OCI-LY1 (cell line): Measurements from ENCODE around the gene MTHFD1L.

Experiments used
- H2AFZ ChIP-seq: fragments of 200-600 bp; sonication (generic), shearing (Covaris generic); 2 replicates; pipeline ENCODE4 v1.6.0; 2014; ENCODE audit warnings: antibody characterized with exemption, mild to moderate bottlenecking, low read length
- H3F3A ChIP-seq: fragments of 200-600 bp; sonication (generic), shearing (Covaris generic); 2 replicates; pipeline ENCODE4 v1.6.0; 2014; ENCODE audit warnings: mild to moderate bottlenecking, antibody characterized with exemption, low read length, moderate library complexity; ENCODE audit not compliant: insufficient read depth
- H3K27ac ChIP-seq: fragments of 200-600 bp; sonication (generic); 2 replicates; pipeline ENCODE4 v1.5.1; 2014; ENCODE audit warnings: low read length, mixed run types, mild to moderate bottlenecking, low read depth; ENCODE audit not compliant: poor library complexity, severe bottlenecking
- H3K27me3 ChIP-seq: fragments of 200-600 bp; sonication (generic); 2 replicates; pipeline ENCODE4 v1.6.0; 2014; ENCODE audit warnings: antibody characterized with exemption, mild to moderate bottlenecking, low read length, moderate library complexity; ENCODE audit not compliant: insufficient read depth
- H3K36me3 ChIP-seq: fragments of 200-600 bp; sonication (generic); 2 replicates; pipeline ENCODE4 v1.6.1; 2014; ENCODE audit warnings: mild to moderate bottlenecking, antibody characterized with exemption, low read length, moderate library complexity, mixed read lengths; ENCODE audit not compliant: insufficient read depth
- H3K4me1 ChIP-seq: fragments of 200-600 bp; sonication (generic); 2 replicates; pipeline ENCODE4 v1.5.1; 2014; ENCODE audit warnings: mild to moderate bottlenecking, low read length, moderate library complexity; ENCODE audit not compliant: insufficient read depth, severe bottlenecking
- H3K4me2 ChIP-seq: fragments of 200-600 bp; sonication (generic), shearing (Covaris generic); 2 replicates; pipeline ENCODE4 v1.6.1; 2014; ENCODE audit warnings: low read length
- H3K4me3 ChIP-seq: fragments of 200-600 bp; sonication (generic); 2 replicates; pipeline ENCODE4 v1.5.1; 2014; ENCODE audit warnings: low read length, low read depth, mild to moderate bottlenecking, mixed read lengths; ENCODE audit not compliant: poor library complexity, severe bottlenecking
- H3K79me2 ChIP-seq: fragments of 200-600 bp; shearing (Covaris generic); 2 replicates; pipeline ENCODE4 v1.6.1; 2016; ENCODE audit warnings: mixed run types, low read length, mixed read lengths; ENCODE audit not compliant: insufficient read depth
- H3K9ac ChIP-seq: fragments of 200-600 bp; sonication (generic), shearing (Covaris generic); 2 replicates; pipeline ENCODE4 v1.6.1; 2014; ENCODE audit warnings: mild to moderate bottlenecking, low read length, mixed read lengths
- H3K9me2 ChIP-seq: fragments of 200-600 bp; sonication (generic), shearing (Covaris generic); 2 replicates; pipeline ENCODE4 v1.6.1; 2014; ENCODE audit warnings: low read depth, mild to moderate bottlenecking, low read length, mixed read lengths
- H3K9me3 ChIP-seq: fragments of 200-600 bp; shearing (Covaris generic); 2 replicates; pipeline ENCODE4 v1.6.1; 2014; ENCODE audit warnings: low read length, mixed read lengths
- H4K20me1 ChIP-seq: fragments of 200-600 bp; sonication (generic), shearing (Covaris generic); 2 replicates; pipeline ENCODE4 v1.6.0; 2016; ENCODE audit warnings: mild to moderate bottlenecking, low read length; ENCODE audit not compliant: insufficient read depth
- EZH2 ChIP-seq: fragments of 200-600 bp; sonication (generic), shearing (Covaris generic); IDR thresholded peaks from 2 replicates; pipeline ENCODE4 v1.8.0; 2017; ENCODE audit warnings: borderline replicate concordance, mixed run types, mild to moderate bottlenecking, antibody characterized with exemption, low read length, moderate library complexity, mixed read lengths
- TF ChIP-seq, protein P1 (sequence below): fragments of 200-600 bp; sonication (generic), shearing (Covaris generic); IDR thresholded peaks from 2 replicates; pipeline ENCODE4 v1.5.1; 2017; ENCODE audit warnings: mild to moderate bottlenecking, antibody characterized with exemption, low read length, moderate library complexity, mixed read lengths

Gene MTHFD1L

DNA sequence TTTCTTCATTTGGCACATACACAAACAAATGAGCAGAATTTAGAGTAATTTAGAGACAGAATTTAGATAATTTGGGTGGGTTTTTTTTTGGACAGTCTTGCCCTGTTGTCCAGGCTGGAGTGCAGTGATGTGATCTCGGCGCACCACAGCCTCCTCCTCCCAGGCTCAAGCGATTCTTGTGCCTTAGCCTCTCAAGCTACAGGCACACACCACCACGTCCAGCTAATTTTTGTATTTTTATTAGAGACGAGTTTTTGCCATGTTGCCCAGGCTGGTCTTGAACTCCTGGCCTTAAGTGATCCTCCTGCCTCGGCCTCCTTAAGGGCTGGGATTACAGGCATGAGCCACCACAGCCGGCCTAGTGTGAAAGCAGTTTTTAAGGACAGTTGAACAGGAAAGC is 127.8 kb downstream of the MTHFD1L start:
- Histone ChIP-seq H3K9me3 (no peaks in the 10 kb centered on the region), H3F3A (no peaks in the 10 kb centered on the region), H3K27me3 (no peaks in the 10 kb centered on the region), H3K4me1 (no peaks in the 10 kb centered on the region), H3K79me2 (no peaks in the 10 kb centered on the region), H3K9me2 (no peaks in the 10 kb centered on the region), H3K27ac (no peak overlapping the region), H3K36me3 (peaks cover 21% of the 10 kb centered on the region), H3K9ac (no peak overlapping the region), H3K4me3 (no peak overlapping the region), H2AFZ (no peak overlapping the region), H3K4me2 (no peak overlapping the region), H4K20me1 (no peaks in the 10 kb centered on the region)
- TF ChIP-seq EZH2 = no peak
- TF ChIP-seq, protein P1, sequence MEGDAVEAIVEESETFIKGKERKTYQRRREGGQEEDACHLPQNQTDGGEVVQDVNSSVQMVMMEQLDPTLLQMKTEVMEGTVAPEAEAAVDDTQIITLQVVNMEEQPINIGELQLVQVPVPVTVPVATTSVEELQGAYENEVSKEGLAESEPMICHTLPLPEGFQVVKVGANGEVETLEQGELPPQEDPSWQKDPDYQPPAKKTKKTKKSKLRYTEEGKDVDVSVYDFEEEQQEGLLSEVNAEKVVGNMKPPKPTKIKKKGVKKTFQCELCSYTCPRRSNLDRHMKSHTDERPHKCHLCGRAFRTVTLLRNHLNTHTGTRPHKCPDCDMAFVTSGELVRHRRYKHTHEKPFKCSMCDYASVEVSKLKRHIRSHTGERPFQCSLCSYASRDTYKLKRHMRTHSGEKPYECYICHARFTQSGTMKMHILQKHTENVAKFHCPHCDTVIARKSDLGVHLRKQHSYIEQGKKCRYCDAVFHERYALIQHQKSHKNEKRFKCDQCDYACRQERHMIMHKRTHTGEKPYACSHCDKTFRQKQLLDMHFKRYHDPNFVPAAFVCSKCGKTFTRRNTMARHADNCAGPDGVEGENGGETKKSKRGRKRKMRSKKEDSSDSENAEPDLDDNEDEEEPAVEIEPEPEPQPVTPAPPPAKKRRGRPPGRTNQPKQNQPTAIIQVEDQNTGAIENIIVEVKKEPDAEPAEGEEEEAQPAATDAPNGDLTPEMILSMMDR = no peak

DNA sequence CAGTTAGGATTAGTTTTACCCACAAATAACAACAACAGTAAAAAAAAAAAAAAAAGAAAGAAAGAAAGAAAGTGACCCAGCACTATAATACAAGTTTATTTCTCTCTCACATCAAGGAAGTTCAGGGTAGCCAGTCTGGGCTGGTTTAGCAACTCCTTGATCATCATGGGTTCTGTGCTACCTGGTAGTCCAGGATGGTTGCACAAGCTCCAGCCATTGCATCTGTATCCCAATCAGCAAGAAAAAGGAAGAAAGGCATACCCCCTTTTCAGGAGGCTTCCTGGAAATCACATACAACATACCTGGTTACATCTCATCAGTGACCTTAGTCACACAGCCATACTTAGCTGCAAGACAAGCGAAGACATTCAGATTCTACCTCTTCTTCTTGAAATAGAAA is 128.5 kb downstream of the MTHFD1L start:
- TF ChIP-seq, protein P1 = no peak
- no peak for TF ChIP-seq EZH2
- no peak overlapping the region for H3K9ac ChIP-seq
- no peak overlapping the region for H3K4me3 ChIP-seq
- no peak overlapping the region for H3K4me2 ChIP-seq
- no peaks in the 10 kb centered on the region for H3K79me2 ChIP-seq
- no peaks in the 10 kb centered on the region for H4K20me1 ChIP-seq
- no peaks in the 10 kb centered on the region for H3K9me2 ChIP-seq
- H3K27ac ChIP-seq = no peak overlapping the region
- H3K27me3 ChIP-seq = no peaks in the 10 kb centered on the region
- no peaks in the 10 kb centered on the region for H3F3A ChIP-seq
- H3K9me3 ChIP-seq = 0 out of 2 replicates have a peak, but pooled peaks cover under 1% of the 10 kb centered on the region
- no peaks in the 10 kb centered on the region for H3K4me1 ChIP-seq
- H3K36me3 ChIP-seq = peaks cover 21% of the 10 kb centered on the region
- H2AFZ ChIP-seq = no peak overlapping the region

DNA sequence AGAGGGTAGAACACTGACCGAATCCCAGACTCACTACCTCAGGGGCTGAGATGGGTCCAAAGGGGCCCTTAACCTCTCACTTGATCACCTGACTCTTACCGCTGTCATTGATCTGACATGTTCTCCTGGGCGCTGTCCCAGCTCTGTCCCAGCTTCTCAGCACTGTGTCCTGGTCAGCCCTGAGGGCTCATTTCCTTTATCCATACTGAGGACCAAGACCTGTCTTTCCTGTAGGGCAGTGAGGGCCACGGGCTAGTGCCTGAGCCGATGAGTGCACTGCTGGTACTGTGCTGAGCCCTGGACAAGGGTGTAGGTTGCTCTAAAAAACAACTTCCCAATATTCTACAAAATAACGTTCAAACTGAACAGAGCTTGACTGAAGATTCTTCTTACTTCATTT is 131.5 kb downstream of the MTHFD1L start:
- no peak overlapping the region for H2AFZ ChIP-seq
- no peak overlapping the region for H3K27ac ChIP-seq
- no peaks in the 10 kb centered on the region for H3K27me3 ChIP-seq
- no peaks in the 10 kb centered on the region for H3K79me2 ChIP-seq
- H3K4me3 ChIP-seq = no peak overlapping the region
- H3K4me2 ChIP-seq = no peak overlapping the region
- H3K36me3 ChIP-seq = peaks cover 18% of the 10 kb centered on the region
- no peaks in the 10 kb centered on the region for H3K4me1 ChIP-seq
- H3K9me2 ChIP-seq = no peaks in the 10 kb centered on the region
- H3K9ac ChIP-seq = no peak overlapping the region
- TF ChIP-seq, protein P1 = no peak
- no peak for TF ChIP-seq EZH2
- no peaks in the 10 kb centered on the region for H3F3A ChIP-seq
- H3K9me3 ChIP-seq = 0 out of 2 replicates have a peak, but pooled peaks cover 2% of the 10 kb centered on the region
- H4K20me1 ChIP-seq = no peaks in the 10 kb centered on the region
